HG02642 (cell line): Measurements from ENCODE around the gene PDE6A.

Experiments
- ATAC-seq: cut with Tn5 transposase; IDR thresholded peaks from one replicate; pipeline ENCODE4 v1.9.1; 2021; ENCODE audit warnings: mild to moderate bottlenecking; ENCODE audit not compliant: unreplicated experiment, poor library complexity

Gene PDE6A

DNA sequence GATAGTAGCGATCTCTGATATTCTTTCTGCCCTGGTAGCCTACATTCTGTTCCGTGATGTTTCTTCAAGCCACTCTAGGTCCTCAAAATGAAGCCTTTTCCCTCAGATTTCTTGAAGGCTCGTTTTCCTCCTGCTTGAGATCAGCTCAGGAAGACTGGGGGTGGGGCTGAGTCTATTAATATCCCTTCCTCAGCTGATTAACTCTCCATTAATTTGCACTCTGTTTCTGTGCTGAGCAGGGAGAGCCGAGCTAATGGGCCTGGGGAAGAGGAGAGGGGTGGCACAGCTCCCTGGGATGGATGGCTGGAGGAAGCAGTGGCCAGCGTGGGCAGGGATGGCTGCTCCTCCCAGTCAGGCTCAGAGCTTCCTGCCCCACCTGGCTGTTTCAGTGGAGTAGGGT, 121.2 kb downstream of the PDE6A start:
- no peak for ATAC-seq

DNA sequence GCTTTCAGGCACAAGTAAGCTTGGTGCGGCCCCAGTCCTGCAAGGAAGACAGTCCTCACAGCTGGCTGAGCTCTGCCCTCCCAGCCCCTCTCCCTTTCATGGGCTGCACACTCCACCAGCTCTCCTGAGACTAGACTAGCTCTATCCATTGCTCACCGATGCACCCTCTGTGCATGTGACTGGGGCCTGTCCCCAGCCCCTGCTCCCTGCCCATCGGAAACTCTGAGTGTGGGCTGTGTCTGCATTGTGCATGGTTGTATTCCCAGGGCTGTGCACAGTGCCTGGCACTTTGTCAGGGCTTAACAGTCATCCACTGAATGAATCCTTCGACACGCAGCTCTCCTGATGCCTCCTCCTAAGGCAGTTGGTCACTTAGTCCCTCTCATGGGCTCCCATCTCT, 122.3 kb downstream of the PDE6A start:
- no peak for ATAC-seq

DNA sequence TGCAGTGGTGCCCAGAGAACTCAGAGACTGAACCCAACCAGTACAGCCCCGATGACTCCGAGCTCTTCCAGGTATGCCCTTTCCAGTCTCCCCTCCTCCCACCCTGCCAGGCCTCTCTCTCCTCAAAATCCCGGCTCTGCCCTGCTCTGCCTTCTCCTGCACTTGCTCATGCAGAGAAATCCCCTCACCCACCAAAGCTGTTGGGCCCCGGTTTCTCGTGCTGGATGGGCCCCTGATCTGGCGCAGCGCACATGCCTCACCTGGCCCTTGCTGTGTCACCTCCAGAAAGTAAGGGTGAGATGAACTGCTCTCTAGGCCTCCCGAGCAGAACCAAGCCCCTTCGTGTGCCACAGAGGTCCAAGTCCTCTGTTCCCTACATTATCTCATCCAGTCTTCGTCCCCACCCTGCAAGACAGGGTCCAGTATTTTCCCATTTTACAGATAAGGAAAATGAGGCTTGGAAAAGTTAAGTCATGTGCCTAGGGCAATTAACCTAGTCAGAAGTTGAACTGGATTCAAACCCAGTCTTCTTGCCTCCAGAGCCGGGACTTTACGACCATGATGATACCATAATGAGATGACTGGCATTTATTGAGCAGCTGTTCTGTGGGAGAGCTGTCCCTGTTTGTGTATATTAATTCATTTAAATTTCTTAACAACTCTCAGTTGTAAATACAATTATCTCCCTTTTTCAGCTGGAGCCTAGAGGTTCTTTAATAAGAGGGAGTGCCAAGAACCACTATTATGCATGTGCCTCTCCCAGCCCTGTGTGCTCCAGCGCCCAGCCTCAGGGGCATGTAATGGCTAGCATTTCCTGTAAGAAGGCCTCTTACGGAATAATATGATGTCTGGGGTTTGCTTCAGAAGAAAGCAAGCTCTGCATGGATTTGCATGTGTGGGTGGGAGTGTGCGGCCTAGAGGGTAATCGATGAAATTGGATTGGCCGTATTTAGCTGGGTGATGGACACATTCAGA, 123.8 kb downstream of the PDE6A start:
- no peak for ATAC-seq

DNA sequence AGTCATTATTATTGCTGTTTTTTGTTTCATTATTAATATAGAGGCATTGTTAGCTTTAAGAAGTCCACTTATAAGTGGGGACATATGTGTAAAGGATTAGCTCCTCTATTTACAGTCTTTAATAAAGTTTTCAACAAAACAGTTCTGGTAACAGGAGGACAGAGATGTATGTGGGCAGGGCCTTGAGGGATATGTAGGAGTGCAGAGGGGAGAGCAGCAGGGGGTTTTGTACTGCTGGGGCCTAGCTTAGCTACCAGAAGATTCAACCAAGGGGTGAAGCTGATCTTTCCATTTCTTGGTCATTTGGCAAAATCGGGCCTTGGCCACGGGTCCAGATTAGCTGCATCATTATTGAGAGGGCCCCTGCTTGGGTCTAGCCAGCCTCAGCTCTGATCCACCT, 124.6 kb downstream of the PDE6A start:
- no peak for ATAC-seq

DNA sequence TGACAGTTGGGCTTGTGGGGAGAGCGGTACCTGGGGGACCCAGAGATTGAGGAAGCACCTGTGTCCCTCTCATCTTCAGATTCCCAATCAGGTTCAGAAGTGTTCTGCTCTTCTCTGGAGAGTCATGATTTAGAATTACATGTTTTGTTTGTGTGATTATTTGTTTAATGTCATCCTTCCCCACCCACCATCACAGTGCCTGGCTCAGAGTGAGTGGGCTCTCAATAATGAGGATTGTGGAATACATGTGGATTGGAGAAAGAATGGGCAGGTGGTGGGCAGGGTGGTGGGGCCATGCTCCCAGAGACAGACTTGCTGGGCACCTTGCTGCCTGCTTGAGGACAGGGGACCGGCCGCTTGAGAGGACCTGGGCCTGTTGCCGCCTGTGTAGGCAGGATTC, 126.5 kb downstream of the PDE6A start:
- ATAC-seq, result no peak

DNA sequence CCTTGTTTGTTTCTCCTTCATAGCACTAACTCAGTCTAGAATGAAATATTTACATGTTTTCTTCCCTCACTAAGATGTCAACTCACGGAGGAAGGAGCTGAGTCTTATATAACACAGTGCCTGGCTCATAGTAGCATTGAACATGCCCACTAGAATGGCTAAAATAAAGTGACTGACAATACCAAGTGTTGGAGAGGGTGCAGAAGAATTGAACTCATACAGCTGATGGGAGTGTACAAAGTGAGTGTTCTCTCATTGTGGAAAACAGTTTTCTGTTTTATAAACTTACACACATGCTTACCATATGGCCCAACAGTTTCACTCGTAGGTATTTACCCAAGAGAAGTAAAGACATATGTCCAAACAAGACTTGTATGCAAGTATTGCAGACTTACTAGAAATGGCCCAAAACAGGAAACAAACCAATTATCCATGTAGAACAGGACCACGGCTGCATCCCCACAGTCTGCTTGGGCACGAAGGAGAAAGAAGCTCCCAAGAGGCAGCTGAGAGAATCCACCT, 127.0 kb downstream of the PDE6A start:
- no peak for ATAC-seq

DNA sequence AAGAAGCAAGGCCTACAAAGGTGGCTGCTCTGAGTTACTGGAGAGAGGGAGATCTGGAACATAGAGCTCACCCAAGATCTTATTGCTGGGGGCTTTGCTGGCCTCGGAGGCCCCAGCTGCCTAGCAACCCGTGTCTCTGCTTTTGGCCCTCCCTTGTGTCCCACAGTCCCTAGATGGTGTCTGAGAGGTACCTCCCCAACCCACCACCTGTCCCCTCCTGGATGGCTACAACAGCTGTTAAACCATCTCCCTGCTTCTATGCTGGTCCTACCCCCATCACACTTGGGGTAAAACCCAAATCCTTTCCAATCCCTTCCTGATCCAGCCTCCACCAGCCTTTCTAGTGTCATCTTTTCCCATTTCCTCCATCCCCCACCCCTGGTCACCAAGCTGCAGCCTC, 127.9 kb downstream of the PDE6A start:
- no peak for ATAC-seq

DNA sequence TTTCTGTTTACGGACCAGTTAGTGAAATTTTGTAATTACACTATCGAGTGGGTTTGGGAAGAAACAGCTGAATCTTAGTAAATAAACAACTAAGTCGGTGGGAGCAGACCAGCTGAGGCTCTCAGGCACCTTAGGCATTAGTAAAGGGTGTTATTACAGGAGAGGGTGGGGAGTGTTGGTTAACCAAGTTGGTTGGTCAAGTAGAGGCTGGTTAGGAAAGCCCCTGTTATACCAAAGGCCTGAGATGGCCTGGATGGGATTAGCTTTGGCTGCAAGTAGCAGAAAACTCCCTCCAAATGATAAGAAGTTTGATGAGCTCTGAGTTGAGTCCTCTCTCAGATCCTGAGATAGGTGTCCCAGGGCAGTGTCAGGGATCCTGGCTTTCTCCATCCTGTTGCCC, 133.1 kb downstream of the PDE6A start:
- no peak for ATAC-seq

DNA sequence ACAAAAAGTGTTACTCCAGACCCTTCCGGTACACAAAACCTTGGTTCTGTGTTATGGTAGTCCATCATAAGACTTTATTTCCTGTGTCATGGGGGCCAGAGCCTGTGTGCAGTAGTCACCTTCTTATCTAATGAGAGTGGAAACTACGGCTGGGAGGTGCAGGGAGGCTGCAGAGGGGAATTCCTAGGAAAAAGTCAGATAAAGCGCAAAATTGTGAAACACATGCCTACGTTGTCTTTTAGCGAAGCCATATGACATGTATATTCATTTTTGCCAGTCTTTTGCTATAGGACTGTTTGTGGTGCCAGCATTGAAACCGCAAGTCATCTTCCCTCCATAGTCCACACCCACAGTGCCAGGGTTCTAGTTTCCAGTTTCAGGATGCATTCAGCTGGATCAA, 133.7 kb downstream of the PDE6A start:
- no peak for ATAC-seq

DNA sequence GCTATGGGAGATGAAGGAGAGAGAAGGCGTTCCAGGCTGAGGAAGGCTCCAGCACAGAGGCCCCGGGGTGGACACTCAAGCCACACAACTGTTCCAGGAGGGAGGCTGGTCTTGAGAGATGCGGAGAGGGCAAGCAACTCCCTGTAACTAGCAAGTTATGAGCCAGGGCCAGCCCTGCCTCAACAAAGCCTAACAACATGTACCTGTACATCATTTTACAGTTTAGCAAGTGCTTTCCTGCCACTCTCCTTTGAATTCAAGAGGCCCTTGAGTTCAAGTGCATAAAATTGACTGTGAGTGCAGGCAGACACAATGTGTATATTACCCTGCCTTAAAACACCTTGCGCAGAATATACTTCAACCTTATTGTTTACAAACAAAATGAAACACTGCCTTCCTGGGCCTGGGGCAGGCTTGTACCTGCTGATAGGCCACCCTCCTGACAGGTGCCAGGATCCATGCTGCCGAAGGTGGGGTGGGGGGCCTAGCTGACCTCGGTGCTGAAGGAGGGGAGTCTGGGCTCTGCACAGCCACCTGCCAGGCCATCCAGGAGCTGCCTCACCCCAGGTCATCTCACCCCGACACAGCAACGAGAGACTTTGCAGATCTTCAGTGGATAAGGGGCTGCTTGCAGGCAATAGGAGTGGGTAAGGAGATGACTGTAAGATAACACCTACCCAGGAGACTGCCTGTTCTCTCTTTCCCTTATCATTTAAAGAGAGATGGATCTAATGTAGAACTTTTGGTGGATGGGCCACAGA, 134.5 kb downstream of the PDE6A start:
- ATAC-seq, result no peak

DNA sequence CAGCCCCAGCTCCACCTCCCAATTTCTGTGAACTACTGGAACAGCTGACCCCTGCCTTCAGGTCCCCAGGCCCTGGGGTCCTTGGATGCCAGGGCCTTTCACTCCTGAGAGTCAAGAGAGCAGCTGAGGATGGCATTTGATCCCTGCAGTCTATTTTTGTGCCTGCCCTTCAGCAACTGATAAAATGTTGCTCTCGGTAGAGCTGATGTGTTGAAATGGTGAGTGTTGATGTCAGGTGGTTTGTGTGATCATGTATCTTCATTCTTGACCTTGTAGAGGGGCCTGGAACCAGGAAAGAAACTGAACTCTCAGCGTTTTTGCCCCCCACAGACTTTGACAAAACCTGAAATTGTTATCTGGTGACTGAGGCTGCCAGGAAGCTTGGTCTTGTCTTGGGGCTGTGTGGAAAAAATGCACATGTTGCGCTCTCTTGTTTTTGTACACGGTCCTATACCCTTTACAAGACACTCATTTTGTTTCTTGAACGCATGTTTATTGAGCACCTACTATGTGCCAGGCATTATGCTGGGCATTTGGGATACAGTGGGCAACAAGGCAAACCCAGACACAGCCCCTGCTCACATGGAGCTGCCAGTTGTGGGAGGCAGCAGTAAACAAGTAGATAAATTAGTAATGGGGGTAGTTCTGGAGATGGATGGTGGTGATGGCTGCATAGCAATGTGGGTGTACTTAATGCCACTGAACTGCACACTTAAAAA, 136.2 kb downstream of the PDE6A start:
- ATAC-seq, result no peak
